Common myeloid progenitor, CD34-positive (primary cell): Measurements from ENCODE around the gene HSF4.
A peak's percentile ranks its signal among the peaks of the same experiment; 100 is the strongest.

Experiments
- CTCF ChIA-PET: fragments of 350-600 bp; sonication (Branson Sonifier 250); formaldehyde crosslinking; loops from one replicate; lab custom pipeline; 2021; ENCODE audit warnings: antibody characterized with exemption; lab: Charles Lee
- POLR2A ChIA-PET: fragments of 350-600 bp; sonication (Branson Sonifier 250); formaldehyde crosslinking; loops from one replicate; lab custom pipeline; 2021; ENCODE audit warnings: antibody characterized with exemption; lab: Charles Lee
- DNase-seq, 3 donors: peaks; one replicate each; pipeline versions ENCODE4 v3.0.0 to v3.0.0-alpha.2; 2013
- H3K27ac ChIP-seq, 2 experiments: 1 replicate in 1 of 2; 2 replicates in 1 of 2; pipeline ENCODE4 v1.7.0; 2013; ENCODE audit warnings: inconsistent platforms in 2 of 2, low read length in 2 of 2, mild to moderate bottlenecking in 2 of 2, low read depth in 1 of 2, moderate library complexity in 1 of 2; ENCODE audit not compliant: severe bottlenecking in 2 of 2, insufficient read depth in 1 of 2, poor library complexity in 1 of 2
- H3K27me3 ChIP-seq, 5 experiments: replicated peaks in 2 of 5; 1 replicate in 3 of 5; 2 replicates in 2 of 5; pipeline versions ENCODE4 v1.6.1 to v1.7.0; 2013; ENCODE audit warnings: low read length in 4 of 5, mild to moderate bottlenecking in 2 of 5, moderate library complexity in 2 of 5, inconsistent platforms in 1 of 5; ENCODE audit not compliant: insufficient read depth in 5 of 5, control insufficient read depth in 4 of 5
- H3K36me3 ChIP-seq, 4 experiments: 1 replicate in 2 of 4; 2 replicates in 2 of 4; pipeline versions ENCODE4 v1.6.1 to v1.7.0; 2013; ENCODE audit warnings: low read length in 3 of 4, control low read depth in 1 of 4, mild to moderate bottlenecking in 1 of 4; ENCODE audit not compliant: control insufficient read depth in 4 of 4, insufficient read depth in 4 of 4
- H3K4me1 ChIP-seq, 4 experiments: 1 replicate in 3 of 4; 2 replicates in 1 of 4; pipeline versions ENCODE4 v1.6.1 to v1.7.1; 2013; ENCODE audit warnings: low read length in 3 of 4, mild to moderate bottlenecking in 3 of 4, control low read depth in 1 of 4, inconsistent platforms in 1 of 4, moderate library complexity in 1 of 4; ENCODE audit not compliant: control insufficient read depth in 4 of 4, insufficient read depth in 4 of 4; ENCODE audit errors: control extremely low read depth in 1 of 4
- H3K4me3 ChIP-seq, 7 experiments: 1 replicate in 4 of 7; 2 replicates in 3 of 7; pipeline versions ENCODE4 v1.5.1 to v1.7.0; 2013; ENCODE audit warnings: mild to moderate bottlenecking in 7 of 7, low read length in 6 of 7, moderate library complexity in 6 of 7, inconsistent platforms in 2 of 7, low read depth in 2 of 7, control low read depth in 1 of 7; ENCODE audit not compliant: insufficient read depth in 4 of 7, control insufficient read depth in 1 of 7; ENCODE audit errors: extremely low read depth in 1 of 7
- H3K9me3 ChIP-seq, 5 experiments: 1 replicate in 4 of 5; 2 replicates in 1 of 5; pipeline versions ENCODE4 v1.6.1 to v1.7.1; 2013; ENCODE audit warnings: low read length in 4 of 5, mild to moderate bottlenecking in 2 of 5, inconsistent platforms in 1 of 5, low read depth in 1 of 5, moderate library complexity in 1 of 5; ENCODE audit not compliant: control insufficient read depth in 4 of 5, insufficient read depth in 2 of 5; ENCODE audit errors: control extremely low read depth in 1 of 5
- WGBS: methylation state at CpG from one replicate; pipeline ENCODE4 v1.1.5; 2013; ENCODE audit not compliant: insufficient coverage; 5-methylcytosine and 5-hydroxymethylcytosine counted together

Gene HSF4

GRCh38 chr16:67202956-67203493 lies 38.5 kb downstream of the HSF4 start:
- CTCF ChIA-PET: interaction anchor here (0.5 to 4.0 kb wide), 5 partner anchors 8 to 610 kb away, joined by 3 to 17 read pairs (median 6); partner anchors contain the start of gene E2F4
- no peak overlapping the region for H3K4me3 ChIP-seq
- peak in 1 of 3 donors; percentile 40 for DNase-seq
- peaks cover 3 to 57% (median 32%) of the 10 kb centered on the region in 4 experiments for H3K36me3 ChIP-seq
- WGBS: 93% methylated on average over 18 of the region's 23 CpGs
- no peaks in the 10 kb centered on the region for H3K9me3 ChIP-seq
- H3K27ac ChIP-seq: no peak overlapping the region
- peaks cover 0 to under 1% (median 0%) of the 10 kb centered on the region in 4 experiments for H3K4me1 ChIP-seq
- POLR2A ChIA-PET: interaction anchor here (1.3 kb wide), 1 partner anchor 14 kb away, joined by 3 read pairs; no protein-coding TSS in a partner anchor
- H3K27me3 ChIP-seq: no peaks in the 10 kb centered on the region

- CTCF ChIA-PET: interaction anchor here (1.2 to 4.0 kb wide), 2 partner anchors 10 kb away, joined by 5 to 17 read pairs; partner anchors contain the start of gene E2F4
- 69% methylated on average over 4 of the region's 4 CpGs for WGBS
Observed at GRCh38 chr16:67204076-67204475, 39.5 kb downstream of the HSF4 start.

GRCh38 chr16:67206129-67206837 lies 41.7 kb downstream of the HSF4 start:
- ChIA-PET POLR2A (no interaction called here), CTCF (interaction anchor here (1.0 to 4.0 kb wide), 2 partner anchors 12 to 21 kb away, joined by 3 to 17 read pairs; partner anchors contain the start of gene E2F4)
- no peak for DNase-seq
- 99% methylated on average over 8 of the region's 8 CpGs for WGBS
- H3K27ac ChIP-seq: no peak overlapping the region
- no peak overlapping the region for H3K4me3 ChIP-seq
- H3K36me3 ChIP-seq: peaks cover 2 to 42% (median 28%) of the 10 kb centered on the region in 4 experiments
- no peaks in the 10 kb centered on the region for H3K4me1 ChIP-seq
- no peaks in the 10 kb centered on the region for H3K27me3 ChIP-seq
- no peaks in the 10 kb centered on the region for H3K9me3 ChIP-seq

More at GRCh38 chr16:67204076-67204475, 39.5 kb downstream of the HSF4 start:
- H3K9me3 ChIP-seq: no peaks in the 10 kb centered on the region
- no peaks in the 10 kb centered on the region for H3K4me1 ChIP-seq
- POLR2A ChIA-PET: interaction anchor here (0.5 kb wide), 1 partner anchor 641 kb away, joined by 3 read pairs; no protein-coding TSS in a partner anchor
- no peak overlapping the region for H3K27ac ChIP-seq
- no peaks in the 10 kb centered on the region for H3K27me3 ChIP-seq
- no peak for DNase-seq
- H3K36me3 ChIP-seq: peaks cover 2 to 52% (median 30%) of the 10 kb centered on the region in 4 experiments
- no peak overlapping the region for H3K4me3 ChIP-seq

- no peaks in the 10 kb centered on the region for H3K9me3 ChIP-seq
- H3K4me1 ChIP-seq: no peaks in the 10 kb centered on the region
- DNase-seq: no peak
- ChIA-PET POLR2A (no interaction called here), CTCF (interaction anchor here (1.0 to 4.0 kb wide), 2 partner anchors 13 to 21 kb away, joined by 3 to 17 read pairs; partner anchors contain the start of gene E2F4)
- no peaks in the 10 kb centered on the region for H3K27me3 ChIP-seq
- 100% methylated on average over 3 of the region's 3 CpGs for WGBS
- H3K27ac ChIP-seq: no peak overlapping the region
- H3K36me3 ChIP-seq: peaks cover 2 to 37% (median 25%) of the 10 kb centered on the region in 4 experiments
- no peak overlapping the region for H3K4me3 ChIP-seq
Observed at GRCh38 chr16:67206838-67207248, 42.3 kb downstream of the HSF4 start.

- WGBS: 98% methylated on average over 17 of the region's 21 CpGs
- H3K27ac ChIP-seq: no peak overlapping the region
- no peak overlapping the region for H3K4me3 ChIP-seq
- no peaks in the 10 kb centered on the region for H3K27me3 ChIP-seq
- H3K9me3 ChIP-seq: no peaks in the 10 kb centered on the region
- CTCF ChIA-PET: interaction anchor here (2.4 kb wide), 1 partner anchor 9 kb away, joined by 12 read pairs; the partner anchor contains the start of gene ELMO3
- DNase-seq: no peak
- H3K4me1 ChIP-seq: no peaks in the 10 kb centered on the region
- H3K36me3 ChIP-seq: peaks cover 0 to 30% (median 20%) of the 10 kb centered on the region in 4 experiments
- POLR2A ChIA-PET: no interaction called here
Observed at GRCh38 chr16:67207249-67208091, 42.9 kb downstream of the HSF4 start.

- POLR2A ChIA-PET: interaction anchor here (0.6 to 0.7 kb wide), 2 partner anchors 22 to 90 kb away, joined by 3 to 4 read pairs; no protein-coding TSS in a partner anchor
- no peak overlapping the region for H3K4me3 ChIP-seq
- H3K27ac ChIP-seq: no peak overlapping the region
- H3K9me3 ChIP-seq: no peaks in the 10 kb centered on the region
- peaks cover 0 to 22% (median 16%) of the 10 kb centered on the region in 4 experiments for H3K36me3 ChIP-seq
- peaks cover 0 to 6% (median 0%) of the 10 kb centered on the region in 4 experiments for H3K4me1 ChIP-seq
- DNase-seq: no peak
- H3K27me3 ChIP-seq: no peaks in the 10 kb centered on the region
- 96% methylated on average over 8 of the region's 11 CpGs for WGBS
- CTCF ChIA-PET: interaction anchor here (0.9 to 2.4 kb wide), 3 partner anchors 10 to 190 kb away, joined by 3 to 12 read pairs (median 6); partner anchors contain the start of gene ELMO3
Observed at GRCh38 chr16:67208154-67208896, 43.8 kb downstream of the HSF4 start.
